SIG-M5 treated with dmso at 0.1 percent for 504 hours (cell line): ENCODE results near the gene ITGB4.

Source experiments
- DNase-seq: peaks from one replicate; lab custom pipeline; 2025; ENCODE audit not compliant: unreplicated experiment; lab: John Stamatoyannopoulos, UW

Gene ITGB4

GRCh38 chr17:75720656-75721462, at the start of gene ITGB4:
ITGB4 (plus strand) TSS chr17:75721459; CDS start chr17:75724704, 3,245 bp downstream.
- DNase-seq = peak; percentile 76

GRCh38 chr17:75672011-75672410, 49.2 kb upstream of the ITGB4 start:
- DNase-seq = no peak

GRCh38 chr17:75673487-75673886, 47.8 kb upstream of the ITGB4 start:
- DNase-seq = no peak

- no peak for DNase-seq
Observed at GRCh38 chr17:75676461-75676860, 44.8 kb upstream of the ITGB4 start.

DNA sequence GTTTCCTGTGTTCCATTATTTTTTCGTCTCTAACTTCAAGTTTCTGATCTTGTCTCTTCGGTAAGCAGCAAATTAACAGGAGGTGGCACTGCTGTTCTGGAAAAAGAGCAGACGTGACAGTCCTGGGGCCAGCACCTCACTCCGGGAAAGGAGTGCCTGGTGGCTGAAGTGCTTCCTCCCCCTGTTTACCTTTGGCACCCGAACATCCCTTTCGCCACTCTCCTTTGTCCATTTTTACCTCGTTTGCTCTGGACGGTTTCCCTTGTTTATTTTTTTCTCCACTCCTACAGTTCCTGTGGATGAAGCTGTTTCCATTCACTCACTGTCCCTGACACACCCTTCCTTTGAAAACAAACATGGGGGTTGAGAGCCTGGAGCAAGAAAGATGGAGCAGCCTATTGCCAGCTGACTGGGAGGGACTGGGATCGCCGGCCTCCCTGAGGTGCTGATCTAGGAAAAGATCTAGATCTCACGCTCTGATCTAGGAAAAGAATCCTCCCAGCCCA, 41.5 kb upstream of the ITGB4 start:
- peak; percentile 31 for DNase-seq

GRCh38 chr17:75680431-75680830, 40.8 kb upstream of the ITGB4 start:
- DNase-seq = no peak

DNA sequence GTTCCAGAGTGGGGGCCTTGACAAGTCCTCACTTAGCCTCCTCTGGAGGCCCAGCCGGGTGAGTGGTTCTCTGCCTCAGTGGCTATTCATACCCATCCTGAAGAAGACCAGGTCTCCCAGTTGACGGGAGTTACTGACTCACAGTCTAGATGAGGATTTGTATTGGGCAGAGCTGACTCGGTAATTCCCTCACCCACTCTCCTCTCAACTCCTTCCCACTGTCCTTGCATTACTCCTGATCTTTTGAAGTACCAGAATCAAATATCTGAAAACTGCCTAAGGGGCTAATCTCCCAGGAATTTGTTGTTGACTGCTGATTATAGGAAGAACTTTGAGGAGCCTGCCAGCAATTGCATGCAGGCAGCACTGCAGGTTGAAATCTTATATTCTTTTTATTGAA, 40.0 kb upstream of the ITGB4 start:
- DNase-seq = no peak

- no peak for DNase-seq
Observed at GRCh38 chr17:75683583-75683982, 37.7 kb upstream of the ITGB4 start.

- no peak for DNase-seq
Observed at GRCh38 chr17:75684249-75684648, 37.0 kb upstream of the ITGB4 start.

DNA sequence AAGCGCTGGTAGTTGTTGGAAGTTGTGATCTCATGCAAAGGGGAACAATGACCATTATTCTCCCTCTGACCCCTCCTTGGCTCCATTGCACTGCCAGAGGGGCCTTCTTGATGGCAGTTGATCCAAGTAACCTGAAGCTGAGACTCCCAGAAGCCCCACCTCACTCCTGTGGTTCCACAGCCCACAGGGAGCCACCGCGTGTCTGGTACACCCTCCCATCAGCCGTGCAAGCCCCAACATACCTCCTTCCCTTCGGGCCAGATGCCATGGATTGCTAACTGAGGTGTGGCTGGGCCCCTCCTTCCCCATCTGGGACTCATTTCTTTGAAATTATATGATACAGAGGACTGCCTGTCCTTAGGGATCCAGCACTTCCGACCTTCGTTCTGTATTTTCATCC, 36.3 kb upstream of the ITGB4 start:
- no peak for DNase-seq

- DNase-seq = no peak
Observed at GRCh38 chr17:75685499-75685898, 35.8 kb upstream of the ITGB4 start.

DNA sequence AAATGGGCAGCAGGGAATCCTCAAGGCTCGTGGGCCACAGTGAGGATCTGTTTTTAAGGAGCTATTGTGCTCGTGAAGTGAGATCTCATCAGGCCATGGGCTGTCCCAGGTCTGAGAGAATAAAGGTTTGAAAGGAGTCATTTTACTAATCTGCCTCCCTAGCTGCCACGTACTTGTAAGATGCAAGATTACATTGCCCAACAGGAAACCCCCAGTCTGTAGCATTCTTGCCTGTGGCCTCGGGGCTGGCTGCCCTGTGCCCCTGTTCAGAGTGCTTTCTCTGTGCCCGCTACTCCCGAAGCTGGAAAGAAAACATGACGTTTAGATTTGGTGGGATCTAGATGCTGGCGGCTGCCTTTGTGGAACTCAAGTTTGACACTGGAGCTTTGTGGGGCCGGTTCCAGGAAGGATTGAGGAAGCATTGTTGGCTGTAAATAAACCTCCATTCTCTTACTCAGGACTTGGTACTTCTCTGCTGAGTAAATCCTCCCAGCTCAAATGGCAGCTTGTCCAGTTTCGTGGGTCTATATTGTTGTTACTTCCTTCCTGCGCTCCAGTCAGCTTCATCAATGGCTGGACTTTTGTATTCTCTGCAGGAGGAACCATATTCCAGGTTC, 32.9 kb upstream of the ITGB4 start:
- peak; percentile 53 for DNase-seq

- peak; percentile 44 for DNase-seq
Observed at GRCh38 chr17:75689441-75689873, 31.8 kb upstream of the ITGB4 start.

GRCh38 chr17:75691371-75691791, 29.9 kb upstream of the ITGB4 start:
- DNase-seq = peak; percentile 25

DNA sequence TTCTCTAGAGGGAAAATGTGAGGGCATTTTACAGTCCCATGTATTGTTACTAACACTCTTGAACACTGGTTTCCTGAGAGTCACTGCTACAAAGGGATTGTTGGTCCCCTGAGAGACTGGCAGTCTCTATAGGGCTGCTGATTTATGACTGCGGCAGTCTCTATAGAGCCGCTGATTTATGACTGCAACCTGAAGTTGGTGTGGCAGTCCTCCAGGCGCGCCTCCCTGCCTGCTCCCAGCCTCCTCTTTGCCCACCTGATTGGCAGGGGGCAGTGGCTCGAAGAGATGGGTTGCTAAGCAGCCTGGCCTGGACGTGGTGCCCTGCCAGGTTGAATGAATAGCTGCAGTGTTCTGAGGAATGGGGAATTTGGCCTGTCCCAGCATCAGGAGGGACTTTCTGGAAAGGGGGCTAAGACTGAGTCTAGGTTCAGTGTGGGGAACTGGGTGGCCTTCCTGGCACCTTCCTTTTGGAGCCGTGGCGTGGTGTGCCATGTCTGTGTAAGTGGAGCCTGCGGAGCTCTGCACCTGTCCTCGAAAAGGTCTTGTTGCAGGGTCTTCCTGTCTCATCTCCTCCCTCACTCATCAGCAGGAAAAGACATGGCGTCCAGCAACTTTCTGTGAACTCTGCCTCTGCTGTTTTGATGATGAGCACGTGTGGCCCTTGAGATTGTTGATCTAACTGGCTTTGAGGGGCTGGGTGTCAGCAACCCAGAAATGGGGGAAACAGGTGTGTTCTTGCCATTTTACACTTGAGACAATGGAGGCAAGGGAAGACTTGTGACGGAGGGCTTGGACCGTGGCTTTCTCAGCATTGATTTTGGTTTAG, 29.2 kb upstream of the ITGB4 start:
- no peak for DNase-seq

DNA sequence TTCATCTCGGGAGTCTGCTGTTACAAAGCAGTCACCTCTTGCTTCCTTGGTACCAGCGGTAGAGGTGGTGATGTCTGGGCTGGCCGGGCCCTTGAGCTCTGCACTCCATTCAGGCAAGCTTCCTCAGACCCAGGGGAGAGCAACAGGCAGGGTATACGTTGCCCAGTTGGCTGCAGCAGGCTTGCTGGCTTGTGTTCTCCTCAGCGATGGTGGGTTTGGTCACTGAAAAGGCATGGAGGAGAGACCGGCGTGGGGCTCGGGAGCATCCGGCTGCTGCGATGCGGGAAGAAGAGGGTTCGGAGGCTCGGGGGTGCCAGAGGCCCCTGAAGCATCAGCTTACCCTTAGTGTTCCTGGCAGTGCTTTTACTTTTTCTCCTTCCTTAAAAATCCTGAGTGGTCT, 28.3 kb upstream of the ITGB4 start:
- no peak for DNase-seq

DNA sequence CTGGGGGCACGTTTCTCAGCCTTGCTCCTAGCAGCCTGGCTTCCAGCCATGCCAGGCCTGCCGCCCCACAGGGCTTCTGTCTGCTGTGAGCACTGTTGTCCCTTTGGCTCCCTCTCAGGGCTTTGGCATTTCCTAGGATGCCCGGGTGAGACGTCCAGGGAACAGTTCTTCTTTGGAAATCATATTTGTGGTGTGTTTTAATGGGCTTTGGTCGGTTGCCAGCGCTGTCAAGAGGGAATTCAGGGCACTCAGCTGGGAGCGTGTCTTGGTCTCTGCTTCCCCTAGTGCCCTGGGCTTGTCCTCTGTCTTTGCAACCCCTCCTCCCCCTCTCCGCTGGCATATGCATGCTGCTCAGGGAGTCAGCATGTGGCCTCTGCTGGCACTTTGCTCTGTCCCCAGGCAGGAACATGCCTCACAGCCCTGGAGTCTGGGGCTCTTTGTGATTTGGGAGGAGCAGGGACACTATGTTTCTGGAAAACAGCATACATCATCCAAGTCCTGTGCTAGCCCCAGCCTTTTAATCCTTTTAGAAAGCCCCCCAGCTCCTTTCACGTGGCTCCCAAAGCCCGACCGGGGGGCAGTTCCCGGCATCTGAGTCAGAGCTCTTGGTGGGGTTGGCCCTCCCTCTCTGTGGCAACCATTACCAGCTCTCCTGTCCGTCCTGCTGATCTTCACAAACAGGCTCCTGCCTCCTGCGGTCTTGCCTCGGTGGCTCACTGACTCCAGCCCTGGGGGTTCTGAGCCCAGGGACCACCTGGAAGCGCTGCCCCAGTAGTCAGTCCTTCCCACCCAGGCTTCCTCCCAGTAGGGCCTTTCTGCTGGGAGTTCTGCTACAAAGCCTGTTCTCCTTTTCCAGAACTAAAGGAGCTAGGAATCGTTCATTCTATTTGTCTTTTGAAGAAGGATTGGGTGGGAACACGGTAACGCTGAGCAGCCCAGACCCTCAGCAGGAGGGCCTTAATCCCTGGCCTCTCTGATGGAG, 27.5 kb upstream of the ITGB4 start:
- DNase-seq = no peak

DNA sequence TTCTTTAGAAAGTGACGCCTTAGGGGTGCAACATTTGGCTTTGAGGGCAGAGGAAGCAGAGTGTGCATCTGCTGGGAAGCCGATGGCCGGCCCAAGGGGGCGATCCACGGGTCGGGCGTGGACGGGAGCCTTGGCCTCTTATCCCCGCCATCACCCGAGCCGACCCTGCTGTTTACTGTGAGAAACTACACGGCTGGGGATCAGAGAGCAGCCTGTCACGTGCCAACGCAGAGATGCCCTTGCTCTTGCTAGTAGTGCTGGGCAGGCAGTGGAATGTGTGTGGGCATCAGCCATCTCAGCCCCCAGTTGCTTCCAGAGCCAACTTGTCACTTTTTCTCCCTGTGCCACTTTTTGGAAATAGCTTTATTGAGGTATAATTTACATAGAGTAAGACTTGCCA, 26.7 kb upstream of the ITGB4 start:
- no peak for DNase-seq

DNA sequence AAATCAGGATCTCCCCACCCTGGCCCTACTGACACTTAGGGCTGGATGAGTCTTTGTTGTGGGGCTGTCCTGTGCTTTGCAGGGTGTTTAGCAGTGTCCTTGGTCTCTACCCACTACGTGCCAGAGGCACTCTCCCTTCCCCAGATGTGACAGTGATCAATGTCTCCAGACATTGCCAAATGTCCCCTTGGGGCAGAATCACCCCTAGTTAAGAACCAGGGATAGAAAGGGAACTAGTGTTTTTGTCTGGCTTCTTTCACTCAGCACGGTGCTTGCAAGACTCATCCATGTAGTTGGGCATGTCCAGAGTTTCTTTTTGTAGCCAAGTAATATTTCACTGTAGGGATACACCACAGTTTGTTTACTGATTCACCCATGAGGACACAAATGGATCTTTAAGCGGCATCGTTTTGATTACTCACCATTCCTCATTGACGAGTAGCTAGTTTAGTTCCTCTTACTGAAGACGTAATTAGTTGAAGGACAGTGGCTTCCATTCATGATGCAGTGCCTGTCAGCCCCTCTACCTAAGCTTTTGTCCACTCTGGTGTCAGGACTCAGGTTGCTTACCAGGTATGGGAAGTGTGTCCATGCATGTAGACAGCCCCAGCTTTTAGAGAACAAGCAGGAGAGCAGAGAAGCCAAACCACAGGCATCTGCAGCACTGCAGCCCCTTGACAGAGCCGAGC, 26.0 kb upstream of the ITGB4 start:
- DNase-seq = no peak

DNA sequence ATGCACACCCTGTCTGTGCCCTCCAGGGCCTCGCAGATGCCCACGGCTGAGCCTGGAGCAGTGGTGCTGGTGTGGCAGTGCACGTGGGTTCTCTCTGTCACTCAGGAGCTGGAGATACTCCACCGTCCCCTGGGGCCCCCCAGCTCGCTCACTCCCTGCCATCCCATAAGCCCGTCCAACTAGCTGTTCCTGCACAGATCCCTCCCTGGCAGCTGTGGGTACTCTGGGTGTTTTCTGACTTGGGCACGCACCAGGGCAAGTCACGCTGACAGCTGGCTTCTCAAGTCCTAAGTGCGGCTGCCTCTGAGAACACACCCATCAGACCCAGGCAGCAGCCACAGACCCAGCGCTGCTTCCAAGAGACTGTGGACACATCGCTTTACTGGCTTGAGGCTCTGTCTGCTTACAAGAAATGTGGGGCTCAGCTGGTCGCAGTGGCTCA, 25.4 kb upstream of the ITGB4 start:
- DNase-seq = no peak
